Stomach (tissue), 4 donors: ENCODE measurements around the gene RARG.

Experiments used
- EP300 ChIP-seq: sonication (generic); formaldehyde crosslinking; IDR thresholded peaks from one replicate; pipeline ENCODE4 v1.6.1; 2017; ENCODE audit warnings: antibody characterized with exemption
- POLR2A ChIP-seq, 4 donors: fragments of 450-650 bp; IDR thresholded peaks; one replicate each; pipeline ENCODE4 v1.6.1; 2016; ENCODE audit warnings: antibody characterized with exemption in 4 of 4, control low read depth in 2 of 4, mild to moderate bottlenecking in 1 of 4, moderate library complexity in 1 of 4
- POLR2AphosphoS5 ChIP-seq, 3 donors: sonication (generic); formaldehyde crosslinking; IDR thresholded peaks; one replicate each; pipeline ENCODE4 v1.6.1; 2016; ENCODE audit warnings: antibody characterized with exemption in 3 of 3
- TF ChIP-seq, protein P1 (sequence below), 7 experiments: fragments of 450-650 bp in 4 of 7; fragments of 200-600 bp in 3 of 7; sonication (generic) in 3 of 7; IDR thresholded peaks; one replicate each; pipeline ENCODE4 v1.5.1; 2016 to 2019; ENCODE audit warnings: antibody characterized with exemption in 7 of 7, control low read depth in 2 of 7, mild to moderate bottlenecking in 1 of 7

DNA sequence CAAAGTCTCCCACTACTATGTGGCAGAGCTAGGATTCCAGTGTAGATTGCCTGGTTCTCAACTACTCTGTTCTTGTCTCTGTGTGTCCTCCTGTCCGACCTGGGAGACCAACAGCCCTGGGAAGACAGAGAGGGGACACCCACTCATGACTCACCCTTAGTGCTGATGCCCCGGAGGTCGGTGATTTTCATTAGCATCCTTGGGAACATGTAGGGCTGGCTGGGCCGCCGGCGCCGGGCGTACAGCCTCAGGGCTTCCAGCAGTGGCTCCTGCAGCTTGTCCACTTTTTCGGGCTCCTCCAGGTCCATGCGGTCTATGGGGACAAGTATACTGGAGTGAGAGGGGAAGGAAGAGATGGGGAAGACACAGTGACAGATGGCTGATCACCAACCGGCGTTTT is 19.1 kb downstream of the RARG start:
- TF ChIP-seq, protein P1, sequence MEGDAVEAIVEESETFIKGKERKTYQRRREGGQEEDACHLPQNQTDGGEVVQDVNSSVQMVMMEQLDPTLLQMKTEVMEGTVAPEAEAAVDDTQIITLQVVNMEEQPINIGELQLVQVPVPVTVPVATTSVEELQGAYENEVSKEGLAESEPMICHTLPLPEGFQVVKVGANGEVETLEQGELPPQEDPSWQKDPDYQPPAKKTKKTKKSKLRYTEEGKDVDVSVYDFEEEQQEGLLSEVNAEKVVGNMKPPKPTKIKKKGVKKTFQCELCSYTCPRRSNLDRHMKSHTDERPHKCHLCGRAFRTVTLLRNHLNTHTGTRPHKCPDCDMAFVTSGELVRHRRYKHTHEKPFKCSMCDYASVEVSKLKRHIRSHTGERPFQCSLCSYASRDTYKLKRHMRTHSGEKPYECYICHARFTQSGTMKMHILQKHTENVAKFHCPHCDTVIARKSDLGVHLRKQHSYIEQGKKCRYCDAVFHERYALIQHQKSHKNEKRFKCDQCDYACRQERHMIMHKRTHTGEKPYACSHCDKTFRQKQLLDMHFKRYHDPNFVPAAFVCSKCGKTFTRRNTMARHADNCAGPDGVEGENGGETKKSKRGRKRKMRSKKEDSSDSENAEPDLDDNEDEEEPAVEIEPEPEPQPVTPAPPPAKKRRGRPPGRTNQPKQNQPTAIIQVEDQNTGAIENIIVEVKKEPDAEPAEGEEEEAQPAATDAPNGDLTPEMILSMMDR (IDR thresholded peaks at IDR 0.05) = no peak
- TF ChIP-seq POLR2A (IDR thresholded peaks at IDR 0.05) (no peak), EP300 (no peak), POLR2AphosphoS5 (IDR thresholded peaks at IDR 0.05) (no peak)
